Liver (tissue), 9 donors: ENCODE results near the gene ARHGEF40. TPM values are rescaled to one million over a fixed set of nuclear protein-coding genes. Genes with fewer than 3 reads are reported as not detected.

ENCODE experiments used
- DNase-seq: peaks from one replicate; pipeline ENCODE4 v3.0.0-alpha.2; 2017; ENCODE audit warnings: low spot score
- H3K27ac ChIP-seq, 2 donors: one replicate each; pipeline ENCODE4 v1.7.0; 2013; ENCODE audit warnings: inconsistent platforms in 2 of 2, low read length in 2 of 2, control low read depth in 1 of 2, low read depth in 1 of 2, mild to moderate bottlenecking in 1 of 2
- H3K27me3 ChIP-seq, 4 donors: one replicate each; pipeline versions ENCODE4 v1.6.1 to v1.7.0; 2013; ENCODE audit warnings: low read length in 3 of 4, inconsistent platforms in 1 of 4, mild to moderate bottlenecking in 1 of 4, moderate library complexity in 1 of 4; ENCODE audit not compliant: control insufficient read depth in 4 of 4, insufficient read depth in 4 of 4
- H3K36me3 ChIP-seq, 4 donors: one replicate each; pipeline versions ENCODE4 v1.6.1 to v1.7.0; 2013; ENCODE audit warnings: low read length in 3 of 4, mild to moderate bottlenecking in 3 of 4, low read depth in 1 of 4, moderate library complexity in 1 of 4; ENCODE audit not compliant: control insufficient read depth in 4 of 4, insufficient read depth in 3 of 4
- H3K4me1 ChIP-seq, 4 donors: one replicate each; pipeline versions ENCODE4 v1.6.1 to v1.7.0; 2013; ENCODE audit warnings: low read length in 3 of 4, mild to moderate bottlenecking in 3 of 4, moderate library complexity in 1 of 4; ENCODE audit not compliant: control insufficient read depth in 4 of 4, insufficient read depth in 4 of 4
- H3K4me3 ChIP-seq, 3 donors: one replicate each; pipeline versions ENCODE4 v1.6.1 to v1.7.0; 2013; ENCODE audit warnings: low read length in 3 of 3, control low read depth in 1 of 3, low read depth in 1 of 3, mild to moderate bottlenecking in 1 of 3
- H3K9ac ChIP-seq, 2 donors: one replicate each; pipeline ENCODE4 v1.7.0; 2013; ENCODE audit warnings: low read length in 2 of 2, mild to moderate bottlenecking in 2 of 2, moderate library complexity in 2 of 2, control low read depth in 1 of 2, low read depth in 1 of 2
- H3K9me3 ChIP-seq, 4 donors: one replicate each; pipeline versions ENCODE4 v1.6.1 to v1.7.0; 2013; ENCODE audit warnings: low read length in 3 of 4; ENCODE audit not compliant: control insufficient read depth in 4 of 4
- ATF3 ChIP-seq: IDR thresholded peaks from 2 replicates; pipeline ENCODE4 v1.6.1; 2016; ENCODE audit warnings: antibody characterized with exemption
- EGR1 ChIP-seq, 2 donors: IDR thresholded peaks; 2 replicates each; pipeline ENCODE4 v1.6.1; 2016 to 2018; ENCODE audit warnings: antibody characterized with exemption in 2 of 2, low read depth in 2 of 2
- FOXA1 ChIP-seq: IDR thresholded peaks from 2 replicates; pipeline ENCODE4 v1.6.1; 2016; ENCODE audit warnings: antibody characterized with exemption
- FOXA2 ChIP-seq: IDR thresholded peaks from 2 replicates; pipeline ENCODE4 v1.6.1; 2016; ENCODE audit warnings: antibody characterized with exemption
- GABPA ChIP-seq, 2 donors: IDR thresholded peaks in 1 of 2; conservative IDR thresholded peaks in 1 of 2; 2 replicates each; pipeline ENCODE4 v1.6.1; 2016; ENCODE audit warnings: antibody characterized with exemption in 2 of 2, mild to moderate bottlenecking in 1 of 2, moderate library complexity in 1 of 2
- HNF4A ChIP-seq, 2 donors: conservative IDR thresholded peaks; 2 replicates each; pipeline ENCODE4 v1.6.1; 2016; ENCODE audit warnings: antibody characterized with exemption in 2 of 2, mild to moderate bottlenecking in 2 of 2
- HNF4G ChIP-seq: IDR thresholded peaks from 2 replicates; pipeline ENCODE4 v1.6.1; 2016; ENCODE audit warnings: antibody characterized with exemption
- JUND ChIP-seq, 2 donors: IDR thresholded peaks; 2 replicates each; pipeline ENCODE4 v1.6.1; 2016; ENCODE audit warnings: antibody characterized with exemption in 2 of 2
- NR2F2 ChIP-seq: IDR thresholded peaks from 2 replicates; pipeline ENCODE4 v1.6.1; 2016; ENCODE audit warnings: antibody characterized with exemption
- RAD21 ChIP-seq, 2 donors: IDR thresholded peaks; 2 replicates each; pipeline ENCODE4 v1.6.1; 2016; ENCODE audit warnings: antibody characterized with exemption in 2 of 2, mild to moderate bottlenecking in 2 of 2
- REST ChIP-seq: IDR thresholded peaks from 2 replicates; pipeline ENCODE4 v1.6.1; 2016; ENCODE audit warnings: antibody characterized with exemption, mild to moderate bottlenecking
- RXRA ChIP-seq, 2 donors: IDR thresholded peaks; 2 replicates each; pipeline ENCODE4 v1.6.1; 2017 to 2018; ENCODE audit warnings: antibody characterized with exemption in 2 of 2, mild to moderate bottlenecking in 1 of 2
- SP1 ChIP-seq: IDR thresholded peaks from 2 replicates; pipeline ENCODE4 v1.6.1; 2018; ENCODE audit warnings: antibody characterized with exemption, mild to moderate bottlenecking
- TAF1 ChIP-seq: conservative IDR thresholded peaks from 2 replicates; pipeline ENCODE4 v1.6.1; 2016; ENCODE audit warnings: antibody characterized with exemption, mild to moderate bottlenecking
- YY1 ChIP-seq: IDR thresholded peaks from 2 replicates; pipeline ENCODE4 v1.6.1; 2016; ENCODE audit warnings: antibody characterized with exemption, mild to moderate bottlenecking
- ZBTB33 ChIP-seq: IDR thresholded peaks from 2 replicates; pipeline ENCODE4 v1.6.1; 2016; ENCODE audit warnings: antibody characterized with exemption
- WGBS: extraction: QIAGEN DNeasy Blood & Tissue Kit; methylation state at CpG from one replicate; pipeline ENCODE4 v1.1.7; 2013; 5-methylcytosine and 5-hydroxymethylcytosine counted together
- polyA plus RNA-seq, 2 donors: library from polyadenylated mRNA; stranded (reverse) in 1 of 2; unstranded in 1 of 2; fragments of 200-250 nt in 1 of 2; fragments of >200 nt in 1 of 2; fragmentation: Nextera tagmentation in 1 of 2; extraction: Ambion mirVana in 1 of 2; gene quantifications; one replicate each; pipeline versions ENCODE4 v1.2.1 to v1.2.3, GENCODE V29; 2013 to 2015
- total RNA-seq, 2 donors: library from RNA; depleted of rRNA; stranded (reverse); fragments of >200 nt; gene quantifications; one replicate each; pipeline ENCODE4 v1.2.3, GENCODE V29; 2014
- TF ChIP-seq, protein P1 (sequence below): IDR thresholded peaks from 2 replicates; pipeline ENCODE4 v1.6.1; 2016; ENCODE audit warnings: antibody characterized with exemption
- TF ChIP-seq, protein P2 (sequence below): fragments of 150-350 bp; IDR thresholded peaks from 2 replicates; pipeline ENCODE4 v1.5.1; 2017; ENCODE audit warnings: improper control_type of control experiment, low read depth, low read length; ENCODE audit not compliant: missing input control
- donor health status: healthy.
- donor health status: healthy.
- donor health status: healthy.
- donor health status: healthy.
- donor health status: healthy.

ARHGEF40 gene
- total and polyA plus RNA-seq, 4 donors = 9.3 to 42.5 (median 16.9) TPM

- peaks cover 8 to 57% (median 31%) of the 10 kb centered on the region in 4 donors for H3K36me3 ChIP-seq
- no peaks in the 10 kb centered on the region for H3K27me3 ChIP-seq
- H3K4me3 ChIP-seq = no peak overlapping the region
- no peaks in the 10 kb centered on the region for H3K9me3 ChIP-seq
- H3K4me1 ChIP-seq = peaks cover 0 to 20% (median 13%) of the 10 kb centered on the region in 4 donors
- 89% methylated on average over 9 of the region's 9 CpGs for WGBS
- H3K27ac ChIP-seq = no peak overlapping the region
- TF ChIP-seq NR2F2 = no peak
- TF ChIP-seq HNF4A (conservative IDR thresholded peaks at IDR 0.05) = no peak
- TF ChIP-seq EGR1 (IDR thresholded peaks at IDR 0.05; ENCODE audit: low read depth in 2 of 2) = no peak
- H3K9ac ChIP-seq = no peak overlapping the region
- DNase-seq = no peak
These were observed 5.8 kb downstream of the ARHGEF40 start for GRCh38 chr14:21075719-21076437.

DNA sequence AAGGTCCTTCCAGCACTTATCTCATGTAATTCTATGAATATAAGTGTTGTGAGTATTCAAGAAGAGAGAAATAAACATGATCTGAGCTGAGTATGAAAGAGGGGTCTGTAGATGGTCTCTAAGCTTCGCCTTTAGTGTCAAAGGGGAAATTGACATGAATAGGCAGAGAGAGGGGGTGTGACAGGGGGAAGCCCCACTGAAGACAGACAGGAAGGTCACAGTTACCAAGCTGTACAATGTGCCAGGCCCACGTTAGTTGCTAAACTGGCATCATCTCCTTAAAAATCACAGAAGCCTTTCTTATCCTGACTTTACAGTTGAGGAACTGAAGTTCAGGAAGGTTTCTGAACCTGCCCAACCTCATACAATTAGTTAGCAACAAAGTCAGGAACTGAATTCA lies 7.6 kb downstream of the ARHGEF40 start:
- Histone ChIP-seq H3K9ac (no peak overlapping the region), H3K36me3 (peaks cover 10 to 73% (median 40%) of the 10 kb centered on the region in 4 donors), H3K27ac (no peak overlapping the region), H3K9me3 (no peaks in the 10 kb centered on the region), H3K4me1 (peaks cover 0 to 9% (median 4%) of the 10 kb centered on the region in 4 donors), H3K27me3 (no peaks in the 10 kb centered on the region), H3K4me3 (no peak overlapping the region)
- 82% methylated on average over 2 of the region's 2 CpGs for WGBS
- TF ChIP-seq EGR1 (IDR thresholded peaks at IDR 0.05; ENCODE audit: low read depth in 2 of 2) (no peak), HNF4A (conservative IDR thresholded peaks at IDR 0.05) (no peak), GABPA (IDR thresholded peaks at IDR 0.05 in 1 of 2, conservative IDR thresholded peaks at IDR 0.05 in 1 of 2) (no peak), RAD21 (IDR thresholded peaks at IDR 0.05) (no peak), ZBTB33 (no peak), FOXA2 (no peak), JUND (IDR thresholded peaks at IDR 0.05) (no peak), TAF1 (no peak), HNF4G (no peak), SP1 (no peak), REST (no peak), NR2F2 (no peak), YY1 (no peak), FOXA1 (no peak), RXRA (IDR thresholded peaks at IDR 0.05) (no peak), ATF3 (no peak)
- TF ChIP-seq, protein P1, sequence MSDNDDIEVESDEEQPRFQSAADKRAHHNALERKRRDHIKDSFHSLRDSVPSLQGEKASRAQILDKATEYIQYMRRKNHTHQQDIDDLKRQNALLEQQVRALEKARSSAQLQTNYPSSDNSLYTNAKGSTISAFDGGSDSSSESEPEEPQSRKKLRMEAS = no peak
- TF ChIP-seq, protein P2, sequence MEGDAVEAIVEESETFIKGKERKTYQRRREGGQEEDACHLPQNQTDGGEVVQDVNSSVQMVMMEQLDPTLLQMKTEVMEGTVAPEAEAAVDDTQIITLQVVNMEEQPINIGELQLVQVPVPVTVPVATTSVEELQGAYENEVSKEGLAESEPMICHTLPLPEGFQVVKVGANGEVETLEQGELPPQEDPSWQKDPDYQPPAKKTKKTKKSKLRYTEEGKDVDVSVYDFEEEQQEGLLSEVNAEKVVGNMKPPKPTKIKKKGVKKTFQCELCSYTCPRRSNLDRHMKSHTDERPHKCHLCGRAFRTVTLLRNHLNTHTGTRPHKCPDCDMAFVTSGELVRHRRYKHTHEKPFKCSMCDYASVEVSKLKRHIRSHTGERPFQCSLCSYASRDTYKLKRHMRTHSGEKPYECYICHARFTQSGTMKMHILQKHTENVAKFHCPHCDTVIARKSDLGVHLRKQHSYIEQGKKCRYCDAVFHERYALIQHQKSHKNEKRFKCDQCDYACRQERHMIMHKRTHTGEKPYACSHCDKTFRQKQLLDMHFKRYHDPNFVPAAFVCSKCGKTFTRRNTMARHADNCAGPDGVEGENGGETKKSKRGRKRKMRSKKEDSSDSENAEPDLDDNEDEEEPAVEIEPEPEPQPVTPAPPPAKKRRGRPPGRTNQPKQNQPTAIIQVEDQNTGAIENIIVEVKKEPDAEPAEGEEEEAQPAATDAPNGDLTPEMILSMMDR = no peak
- DNase-seq = no peak
